H9 (cell line): Measurements from ENCODE around the gene RMDN2. TPM values are rescaled to one million over a fixed set of nuclear protein-coding genes. Genes with fewer than 3 reads are reported as not detected.

ENCODE experiments used
- DNase-seq: peaks from one replicate; pipeline ENCODE4 v3.0.0-alpha.2; 2017
- H2AFZ ChIP-seq: one replicate; pipeline ENCODE4 v1.6.1; 2013; ENCODE audit warnings: mild to moderate bottlenecking, low read length, control low read depth, moderate library complexity
- H2AK5ac ChIP-seq: 2 replicates; pipeline ENCODE4 v1.6.1; 2013; ENCODE audit warnings: low read length, control low read depth, mixed read lengths; ENCODE audit not compliant: insufficient read length
- H2BK120ac ChIP-seq: one replicate; pipeline ENCODE4 v1.6.1; 2013; ENCODE audit warnings: low read depth, mild to moderate bottlenecking, low read length, control low read depth, inconsistent platforms; ENCODE audit not compliant: poor library complexity, severe bottlenecking
- H2BK12ac ChIP-seq: 2 replicates; pipeline ENCODE4 v1.6.1; 2013; ENCODE audit warnings: low read length, control low read depth, mixed read lengths, low read depth; ENCODE audit not compliant: insufficient read length
- H2BK15ac ChIP-seq: 2 replicates; pipeline ENCODE4 v1.6.1; 2013; ENCODE audit warnings: low read depth, low read length, control low read depth
- H2BK20ac ChIP-seq: one replicate; pipeline ENCODE4 v1.6.1; 2013; ENCODE audit warnings: low read depth, mild to moderate bottlenecking, low read length, control low read depth, inconsistent platforms; ENCODE audit not compliant: poor library complexity, severe bottlenecking
- H2BK5ac ChIP-seq: 2 replicates; pipeline ENCODE4 v1.6.1; 2013; ENCODE audit warnings: low read length, control low read depth, mixed read lengths; ENCODE audit not compliant: insufficient read length
- H3K14ac ChIP-seq: 2 replicates; pipeline ENCODE4 v1.6.1; 2013; ENCODE audit warnings: low read length, control low read depth; ENCODE audit not compliant: insufficient read depth
- H3K18ac ChIP-seq: 2 replicates; pipeline ENCODE4 v1.6.1; 2013; ENCODE audit warnings: low read depth, mild to moderate bottlenecking, mixed read lengths, low read length, control low read depth; ENCODE audit not compliant: insufficient read length
- H3K23ac ChIP-seq: 2 replicates; pipeline ENCODE4 v1.6.1; 2013; ENCODE audit warnings: low read length, control low read depth, mixed read lengths, low read depth; ENCODE audit not compliant: insufficient read length
- H3K23me2 ChIP-seq: 2 replicates; pipeline ENCODE4 v1.6.1; 2013; ENCODE audit warnings: low read depth, mild to moderate bottlenecking, mixed read lengths, low read length, control low read depth; ENCODE audit not compliant: insufficient read length, poor library complexity, severe bottlenecking
- H3K27ac ChIP-seq: 2 replicates; pipeline ENCODE4 v1.5.1; 2013; ENCODE audit warnings: low read length, control low read depth, mixed read lengths, low read depth; ENCODE audit not compliant: insufficient read length
- H3K27me3 ChIP-seq: 2 replicates; pipeline ENCODE4 v1.6.1; 2013; ENCODE audit warnings: low read length, control low read depth, inconsistent platforms; ENCODE audit not compliant: insufficient read depth
- H3K4ac ChIP-seq: 2 replicates; pipeline ENCODE4 v1.6.1; 2013; ENCODE audit warnings: low read depth, mild to moderate bottlenecking, control low read depth, inconsistent platforms, low read length, moderate library complexity
- H3K4me1 ChIP-seq: 2 replicates; pipeline ENCODE4 v1.6.1; 2013; ENCODE audit warnings: low read length, control low read depth, inconsistent platforms; ENCODE audit not compliant: insufficient read depth
- H3K4me2 ChIP-seq: 2 replicates; pipeline ENCODE4 v1.6.1; 2013; ENCODE audit warnings: low read length, control low read depth, mixed read lengths; ENCODE audit not compliant: insufficient read length, insufficient read depth
- H3K56ac ChIP-seq: 2 replicates; pipeline ENCODE4 v1.6.1; 2013; ENCODE audit warnings: low read depth, mild to moderate bottlenecking, mixed read lengths, low read length, control low read depth; ENCODE audit not compliant: insufficient read length
- H3K79me1 ChIP-seq: 2 replicates; pipeline ENCODE4 v1.6.1; 2013; ENCODE audit warnings: low read depth, mild to moderate bottlenecking, moderate library complexity, low read length, control low read depth, inconsistent platforms; ENCODE audit not compliant: insufficient read depth, poor library complexity, severe bottlenecking
- H3K79me2 ChIP-seq: 2 replicates; pipeline ENCODE4 v1.6.1; 2013; ENCODE audit warnings: low read length, control low read depth, inconsistent platforms; ENCODE audit not compliant: insufficient read depth
- H3K9ac ChIP-seq: 2 replicates; pipeline ENCODE4 v1.6.1; 2013; ENCODE audit warnings: low read length, control low read depth, mixed read lengths; ENCODE audit not compliant: insufficient read length; ENCODE audit errors: extremely low read depth
- H3K9me3 ChIP-seq: one replicate; pipeline ENCODE4 v1.6.1; 2013; ENCODE audit warnings: low read depth, low read length, inconsistent platforms; ENCODE audit not compliant: control insufficient read depth
- H3T11ph ChIP-seq: one replicate; pipeline ENCODE4 v1.6.1; 2013; ENCODE audit warnings: mild to moderate bottlenecking, low read length, control low read depth, inconsistent platforms
- H4K20me1 ChIP-seq: one replicate; pipeline ENCODE4 v1.6.1; 2013; ENCODE audit not compliant: control insufficient read depth, insufficient read length, insufficient read depth
- H4K5ac ChIP-seq: 2 replicates; pipeline ENCODE4 v1.6.1; 2013; ENCODE audit warnings: low read depth, mild to moderate bottlenecking, mixed read lengths, low read length, control low read depth; ENCODE audit not compliant: insufficient read length
- H4K8ac ChIP-seq: replicated peaks from 2 replicates; pipeline ENCODE4 v1.6.1; 2013; ENCODE audit warnings: low read length, control low read depth, mixed read lengths, low read depth; ENCODE audit not compliant: insufficient read length
- H4K91ac ChIP-seq: 2 replicates; pipeline ENCODE4 v1.6.1; 2013; ENCODE audit warnings: low read depth, mild to moderate bottlenecking, moderate library complexity, mixed read lengths, low read length, control low read depth; ENCODE audit not compliant: insufficient read length
- H3K27ac Mint-ChIP-seq, 3 experiments: 2 replicates in 2 of 3; 3 replicates in 1 of 3; pipeline ENCODE4 v1.8.0; 2020 to 2021; ENCODE audit warnings: mixed read lengths in 3 of 3, mild to moderate bottlenecking in 1 of 3, moderate library complexity in 1 of 3
- H3K27me3 Mint-ChIP-seq: 2 replicates; pipeline ENCODE4 v1.8.0; 2021; ENCODE audit warnings: low read depth, mild to moderate bottlenecking, moderate library complexity, mixed read lengths
- H3K36me3 Mint-ChIP-seq, 3 experiments: 2 replicates in 2 of 3; 3 replicates in 1 of 3; pipeline ENCODE4 v1.8.0; 2020 to 2021; ENCODE audit warnings: low read depth in 3 of 3, mixed read lengths in 3 of 3; ENCODE audit not compliant: insufficient read depth in 1 of 3
- H3K4me1 Mint-ChIP-seq, 2 experiments: 2 replicates each; pipeline ENCODE4 v1.8.0; 2020; ENCODE audit warnings: mixed read lengths in 2 of 2
- H3K4me3 Mint-ChIP-seq, 2 experiments: 2 replicates in 1 of 2; 3 replicates in 1 of 2; pipeline ENCODE4 v1.8.0; 2020 to 2021; ENCODE audit warnings: mild to moderate bottlenecking in 2 of 2, mixed read lengths in 2 of 2, moderate library complexity in 1 of 2
- H3K9me3 Mint-ChIP-seq, 2 experiments: 2 replicates in 1 of 2; 3 replicates in 1 of 2; pipeline ENCODE4 v1.8.0; 2020; ENCODE audit warnings: mild to moderate bottlenecking in 2 of 2, mixed read lengths in 2 of 2, moderate library complexity in 1 of 2
- whole genome bisulfite sequencing: extraction: QIAGEN DNeasy Blood & Tissue Kit; methylation state at CpG from one replicate; pipeline ENCODE4 v1.1.7; 2013; ENCODE audit warnings: missing lambda C conversion rate, low lambda C conversion rate, mixed read lengths; ENCODE audit not compliant: insufficient read length; ENCODE audit errors: extremely low coverage; 5-methylcytosine and 5-hydroxymethylcytosine counted together
- total RNA-seq: library from RNA; stranded (reverse); gene quantifications from 2 replicates; pipeline ENCODE4 v1.2.1, GENCODE V29; 2021
- TF ChIP-seq, protein P1 (sequence below): fragments of 200-600 bp; sonication (generic); conservative IDR thresholded peaks from 3 replicates; pipeline ENCODE4 v1.8.0; 2021; ENCODE audit warnings: antibody characterized with exemption, mild to moderate bottlenecking

RMDN2 gene
- total RNA-seq, 1 experiment from 2014 or later = 2.8 TPM

DNA sequence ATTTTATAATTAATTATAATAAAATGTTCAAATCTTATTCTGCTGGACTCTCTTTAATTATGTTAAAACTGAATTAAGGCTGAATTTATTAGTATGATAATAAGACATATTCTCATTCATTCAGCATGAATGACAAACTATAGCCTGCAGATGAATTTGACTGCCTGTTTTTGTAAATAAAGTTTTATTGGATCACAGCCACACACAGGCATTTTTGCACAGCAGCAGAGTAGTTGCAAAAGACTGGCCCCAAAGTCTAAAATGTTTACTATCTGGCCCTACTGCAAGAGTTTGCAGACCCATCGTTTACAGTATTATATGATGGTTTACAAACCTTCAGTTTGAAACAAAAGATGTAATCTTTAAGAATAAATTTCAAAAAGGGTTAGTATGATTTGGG lies 58.6 kb downstream of the RMDN2 start:
- WGBS = no CpG with 5 or more reads among the region's 1 CpG
- Histone ChIP-seq H3K79me1 (no peaks in the 10 kb centered on the region), H4K91ac (no peak overlapping the region), H3T11ph (no peak overlapping the region), H3K27me3 (no peaks in the 10 kb centered on the region), H3K27ac (no peak overlapping the region), H2AK5ac (no peak overlapping the region), H4K8ac (no peak overlapping the region), H3K9ac (no peak overlapping the region), H3K23ac (no peak overlapping the region), H2BK20ac (no peak overlapping the region), H2BK120ac (no peak overlapping the region), H3K56ac (no peak overlapping the region), H3K14ac (no peak overlapping the region), H4K5ac (no peak overlapping the region), H2AFZ (no peak overlapping the region), H3K23me2 (no peaks in the 10 kb centered on the region), H3K9me3 (no peaks in the 10 kb centered on the region), H2BK12ac (no peak overlapping the region), H3K4ac (no peak overlapping the region), H2BK15ac (no peak overlapping the region), H3K4me1 (no peaks in the 10 kb centered on the region), H3K79me2 (no peaks in the 10 kb centered on the region), H2BK5ac (no peak overlapping the region), H3K18ac (no peak overlapping the region), H3K4me2 (no peak overlapping the region), H4K20me1 (no peaks in the 10 kb centered on the region)
- Mint-ChIP-seq H3K9me3 (peaks cover 5 to 14% of the 10 kb centered on the region in 2 experiments), H3K27ac (no peak overlapping the region), H3K4me3 (no peak overlapping the region), H3K36me3 (peaks cover 0 to 10% (median 0%) of the 10 kb centered on the region in 3 experiments; a peak in 2 of 7 replicates), H3K27me3 (no peaks in the 10 kb centered on the region), H3K4me1 (peaks cover 12% of the 10 kb centered on the region in 2 experiments)
- no peak for DNase-seq
- TF ChIP-seq, protein P1, sequence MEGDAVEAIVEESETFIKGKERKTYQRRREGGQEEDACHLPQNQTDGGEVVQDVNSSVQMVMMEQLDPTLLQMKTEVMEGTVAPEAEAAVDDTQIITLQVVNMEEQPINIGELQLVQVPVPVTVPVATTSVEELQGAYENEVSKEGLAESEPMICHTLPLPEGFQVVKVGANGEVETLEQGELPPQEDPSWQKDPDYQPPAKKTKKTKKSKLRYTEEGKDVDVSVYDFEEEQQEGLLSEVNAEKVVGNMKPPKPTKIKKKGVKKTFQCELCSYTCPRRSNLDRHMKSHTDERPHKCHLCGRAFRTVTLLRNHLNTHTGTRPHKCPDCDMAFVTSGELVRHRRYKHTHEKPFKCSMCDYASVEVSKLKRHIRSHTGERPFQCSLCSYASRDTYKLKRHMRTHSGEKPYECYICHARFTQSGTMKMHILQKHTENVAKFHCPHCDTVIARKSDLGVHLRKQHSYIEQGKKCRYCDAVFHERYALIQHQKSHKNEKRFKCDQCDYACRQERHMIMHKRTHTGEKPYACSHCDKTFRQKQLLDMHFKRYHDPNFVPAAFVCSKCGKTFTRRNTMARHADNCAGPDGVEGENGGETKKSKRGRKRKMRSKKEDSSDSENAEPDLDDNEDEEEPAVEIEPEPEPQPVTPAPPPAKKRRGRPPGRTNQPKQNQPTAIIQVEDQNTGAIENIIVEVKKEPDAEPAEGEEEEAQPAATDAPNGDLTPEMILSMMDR = no peak
